HTERT RPE-1 (cell line): Measurements from ENCODE around the gene CTNNA2.

Source experiments
- in situ Hi-C: fragments of 300-500 bp; cut with MboI; formaldehyde crosslinking; loops from 4 replicates; pipeline ENCODE4 v1.14.3; 2020; ENCODE audit warnings: low sequenced_read_pairs

Gene CTNNA2

GRCh38 chr2:79700651-79701050, 187.8 kb downstream of the CTNNA2 start:
- in situ Hi-C loops, result no loop called here

GRCh38 chr2:79702905-79703304, 190.1 kb downstream of the CTNNA2 start:
- in situ Hi-C loops, result no loop called here

GRCh38 chr2:79711098-79711497, 198.2 kb downstream of the CTNNA2 start:
- in situ Hi-C loops, result no loop called here

- in situ Hi-C loops, result no loop called here
These were observed 200.4 kb downstream of the CTNNA2 start for GRCh38 chr2:79713131-79713785.

GRCh38 chr2:79714283-79714682, 201.4 kb downstream of the CTNNA2 start:
- in situ Hi-C loops, result no loop called here

GRCh38 chr2:79715338-79715737, 202.5 kb downstream of the CTNNA2 start:
- in situ Hi-C loops, result no loop called here

- in situ Hi-C loops, result no loop called here
These were observed 203.4 kb downstream of the CTNNA2 start for GRCh38 chr2:79716266-79716665.

- in situ Hi-C loops, result no loop called here
These were observed 204.6 kb downstream of the CTNNA2 start for GRCh38 chr2:79717364-79718007.

GRCh38 chr2:79721061-79721460, 208.2 kb downstream of the CTNNA2 start:
- in situ Hi-C loops, result no loop called here

- in situ Hi-C loops, result no loop called here
These were observed 209.1 kb downstream of the CTNNA2 start for GRCh38 chr2:79721966-79722365.

- in situ Hi-C loops, result no loop called here
These were observed 211.0 kb downstream of the CTNNA2 start for GRCh38 chr2:79723830-79724229.

- in situ Hi-C loops, result no loop called here
These were observed 216.7 kb downstream of the CTNNA2 start for GRCh38 chr2:79729532-79729931.

GRCh38 chr2:79734518-79734917, 221.7 kb downstream of the CTNNA2 start:
- in situ Hi-C loops, result no loop called here

GRCh38 chr2:79740879-79741443, 228.1 kb downstream of the CTNNA2 start:
- in situ Hi-C loops, result no loop called here

GRCh38 chr2:79750321-79750720, 237.5 kb downstream of the CTNNA2 start:
- in situ Hi-C loops, result no loop called here

- in situ Hi-C loops, result no loop called here
These were observed 244.7 kb downstream of the CTNNA2 start for GRCh38 chr2:79757526-79757925.

GRCh38 chr2:79758042-79758441, 245.2 kb downstream of the CTNNA2 start:
- in situ Hi-C loops, result no loop called here

- in situ Hi-C loops, result no loop called here
These were observed 246.0 kb downstream of the CTNNA2 start for GRCh38 chr2:79758749-79759282.

GRCh38 chr2:79770926-79771325, 258.1 kb downstream of the CTNNA2 start:
- in situ Hi-C loops, result no loop called here

GRCh38 chr2:79771493-79771892, 258.6 kb downstream of the CTNNA2 start:
- in situ Hi-C loops, result no loop called here

GRCh38 chr2:79774016-79774415, 261.2 kb downstream of the CTNNA2 start:
- in situ Hi-C loops, result no loop called here

GRCh38 chr2:79776461-79776860, 263.6 kb downstream of the CTNNA2 start:
- in situ Hi-C loops, result no loop called here
